ENCODE measurements around the gene RAB30. TPM values are rescaled to one million over a fixed set of nuclear protein-coding genes. Genes with fewer than 3 reads are reported as not detected.

Gene RAB30
- total RNA-seq = 29.1 and 31.5 TPM in 2 replicates

- H3K27me3 Mint-ChIP-seq (ENCODE audit: low read depth) = no peaks in the 10 kb centered on the region
- H3K9me3 Mint-ChIP-seq = no peaks in the 10 kb centered on the region
- intact Hi-C loops (cut with micrococcal nuclease) = loop anchor here (1.0 to 5.0 kb wide), 13 partner anchors 8 to 213 kb away; partner anchors contain the start of gene DDIAS
- H3K4me3 Mint-ChIP-seq (ENCODE audit: low read depth) = no peak within 1 kb of the TSS
- H3K27ac Mint-ChIP-seq = no peak within 1 kb of the TSS
- peaks cover 41% of the 10 kb centered on the region for H3K4me1 Mint-ChIP-seq (ENCODE audit: low read depth)
- peak; percentile 93 for DNase-seq (ENCODE audit: low spot score)
- H3K36me3 Mint-ChIP-seq (ENCODE audit: low read depth) = peaks cover 10% of the 10 kb centered on the region
Measured at GRCh38 chr11:83071567-83072349, at the start of gene RAB30. Gene RAB30 (minus strand): TSS chr11:83071897. CDS start chr11:82997316, 74,581 bp downstream.

- Mint-ChIP-seq H3K4me1 (ENCODE audit: low read depth) (peaks cover 44% of the 10 kb centered on the region), H3K4me3 (ENCODE audit: low read depth) (no peak overlapping the region), H3K36me3 (ENCODE audit: low read depth) (no peaks in the 10 kb centered on the region), H3K9me3 (no peaks in the 10 kb centered on the region), H3K27ac (no peak overlapping the region), H3K27me3 (ENCODE audit: low read depth) (no peaks in the 10 kb centered on the region)
- no peak for DNase-seq (ENCODE audit: low spot score)
- intact Hi-C loops (cut with micrococcal nuclease) = no loop called here
Measured at GRCh38 chr11:83120327-83120726, 48.6 kb upstream of the RAB30 start.

GRCh38 chr11:83119216-83119615 lies 47.5 kb upstream of the RAB30 start:
- no peaks in the 10 kb centered on the region for H3K27me3 Mint-ChIP-seq (ENCODE audit: low read depth)
- intact Hi-C loops (cut with micrococcal nuclease) = loop anchor here (2.0 to 5.0 kb wide), 2 partner anchors 38 to 47 kb away; partner anchors contain the start of genes PCF11 and RAB30
- H3K9me3 Mint-ChIP-seq = no peaks in the 10 kb centered on the region
- peaks cover 49% of the 10 kb centered on the region for H3K4me1 Mint-ChIP-seq (ENCODE audit: low read depth)
- no peaks in the 10 kb centered on the region for H3K36me3 Mint-ChIP-seq (ENCODE audit: low read depth)
- DNase-seq (ENCODE audit: low spot score) = no peak
- H3K4me3 Mint-ChIP-seq (ENCODE audit: low read depth) = no peak overlapping the region
- H3K27ac Mint-ChIP-seq = no peak overlapping the region

- Mint-ChIP-seq H3K27ac (no peak overlapping the region), H3K4me3 (ENCODE audit: low read depth) (no peak overlapping the region), H3K4me1 (ENCODE audit: low read depth) (peaks cover 49% of the 10 kb centered on the region), H3K27me3 (ENCODE audit: low read depth) (no peaks in the 10 kb centered on the region), H3K36me3 (ENCODE audit: low read depth) (no peaks in the 10 kb centered on the region), H3K9me3 (no peaks in the 10 kb centered on the region)
- intact Hi-C loops (cut with micrococcal nuclease) = loop anchor here (2.0 to 5.0 kb wide), 2 partner anchors 38 to 47 kb away; partner anchors contain the start of genes PCF11 and RAB30
- no peak for DNase-seq (ENCODE audit: low spot score)
Measured at GRCh38 chr11:83118814-83119213, 47.1 kb upstream of the RAB30 start.

GRCh38 chr11:83116015-83116641 lies 44.4 kb upstream of the RAB30 start:
- Mint-ChIP-seq H3K27ac (no peak overlapping the region), H3K4me1 (ENCODE audit: low read depth) (peaks cover 35% of the 10 kb centered on the region), H3K27me3 (ENCODE audit: low read depth) (no peaks in the 10 kb centered on the region), H3K36me3 (ENCODE audit: low read depth) (no peaks in the 10 kb centered on the region), H3K9me3 (no peaks in the 10 kb centered on the region), H3K4me3 (ENCODE audit: low read depth) (peak overlapping the region; percentile 45)
- intact Hi-C loops (cut with micrococcal nuclease) = loop anchor here (5.0 kb wide), 1 partner anchor 44 kb away; the partner anchor contains the start of gene RAB30
- no peak for DNase-seq (ENCODE audit: low spot score)

- DNase-seq (ENCODE audit: low spot score) = no peak
- Mint-ChIP-seq H3K27ac (no peak overlapping the region), H3K4me3 (ENCODE audit: low read depth) (no peak overlapping the region), H3K9me3 (no peaks in the 10 kb centered on the region), H3K27me3 (ENCODE audit: low read depth) (no peaks in the 10 kb centered on the region), H3K36me3 (ENCODE audit: low read depth) (no peaks in the 10 kb centered on the region), H3K4me1 (ENCODE audit: low read depth) (peaks cover 35% of the 10 kb centered on the region)
- intact Hi-C loops (cut with micrococcal nuclease) = loop anchor here (5.0 kb wide), 1 partner anchor 43 kb away; the partner anchor contains the start of gene RAB30
Measured at GRCh38 chr11:83115551-83115950, 43.9 kb upstream of the RAB30 start.

- intact Hi-C loops (cut with micrococcal nuclease) = loop anchor here (5.0 kb wide), 1 partner anchor 43 kb away; the partner anchor contains the start of gene RAB30
- no peaks in the 10 kb centered on the region for H3K9me3 Mint-ChIP-seq
- H3K4me3 Mint-ChIP-seq (ENCODE audit: low read depth) = no peak overlapping the region
- H3K27me3 Mint-ChIP-seq (ENCODE audit: low read depth) = no peaks in the 10 kb centered on the region
- peaks cover 32% of the 10 kb centered on the region for H3K4me1 Mint-ChIP-seq (ENCODE audit: low read depth)
- DNase-seq (ENCODE audit: low spot score) = no peak
- H3K27ac Mint-ChIP-seq = no peak overlapping the region
- H3K36me3 Mint-ChIP-seq (ENCODE audit: low read depth) = no peaks in the 10 kb centered on the region
Measured at GRCh38 chr11:83115026-83115425, 43.3 kb upstream of the RAB30 start.

- Mint-ChIP-seq H3K4me3 (ENCODE audit: low read depth) (no peak overlapping the region), H3K27ac (no peak overlapping the region), H3K36me3 (ENCODE audit: low read depth) (no peaks in the 10 kb centered on the region), H3K9me3 (no peaks in the 10 kb centered on the region), H3K4me1 (ENCODE audit: low read depth) (peaks cover 17% of the 10 kb centered on the region), H3K27me3 (ENCODE audit: low read depth) (peaks cover 1% of the 10 kb centered on the region)
- no peak for DNase-seq (ENCODE audit: low spot score)
- intact Hi-C loops (cut with micrococcal nuclease) = no loop called here
Measured at GRCh38 chr11:83112886-83113285, 41.2 kb upstream of the RAB30 start.

GRCh38 chr11:83105168-83105567 lies 33.5 kb upstream of the RAB30 start:
- intact Hi-C loops (cut with micrococcal nuclease) = no loop called here
- peaks cover 26% of the 10 kb centered on the region for H3K27me3 Mint-ChIP-seq (ENCODE audit: low read depth)
- no peaks in the 10 kb centered on the region for H3K9me3 Mint-ChIP-seq
- H3K36me3 Mint-ChIP-seq (ENCODE audit: low read depth) = no peaks in the 10 kb centered on the region
- no peak for DNase-seq (ENCODE audit: low spot score)
- H3K4me1 Mint-ChIP-seq (ENCODE audit: low read depth) = no peaks in the 10 kb centered on the region
- no peak overlapping the region for H3K27ac Mint-ChIP-seq
- no peak overlapping the region for H3K4me3 Mint-ChIP-seq (ENCODE audit: low read depth)

GRCh38 chr11:83102834-83103233 lies 31.1 kb upstream of the RAB30 start:
- H3K27ac Mint-ChIP-seq = no peak overlapping the region
- no peaks in the 10 kb centered on the region for H3K4me1 Mint-ChIP-seq (ENCODE audit: low read depth)
- intact Hi-C loops (cut with micrococcal nuclease) = no loop called here
- peaks cover 25% of the 10 kb centered on the region for H3K27me3 Mint-ChIP-seq (ENCODE audit: low read depth)
- DNase-seq (ENCODE audit: low spot score) = no peak
- H3K36me3 Mint-ChIP-seq (ENCODE audit: low read depth) = no peaks in the 10 kb centered on the region
- H3K9me3 Mint-ChIP-seq = no peaks in the 10 kb centered on the region
- no peak overlapping the region for H3K4me3 Mint-ChIP-seq (ENCODE audit: low read depth)

- Mint-ChIP-seq H3K4me1 (ENCODE audit: low read depth) (no peaks in the 10 kb centered on the region), H3K27ac (no peak overlapping the region), H3K9me3 (no peaks in the 10 kb centered on the region), H3K4me3 (ENCODE audit: low read depth) (no peak overlapping the region), H3K27me3 (ENCODE audit: low read depth) (no peaks in the 10 kb centered on the region), H3K36me3 (ENCODE audit: low read depth) (no peaks in the 10 kb centered on the region)
- no peak for DNase-seq (ENCODE audit: low spot score)
- intact Hi-C loops (cut with micrococcal nuclease) = no loop called here
Measured at GRCh38 chr11:83097429-83098075, 25.9 kb upstream of the RAB30 start.

GRCh38 chr11:83093634-83094033 lies 21.9 kb upstream of the RAB30 start:
- Mint-ChIP-seq H3K27me3 (ENCODE audit: low read depth) (no peaks in the 10 kb centered on the region), H3K36me3 (ENCODE audit: low read depth) (no peaks in the 10 kb centered on the region), H3K9me3 (no peaks in the 10 kb centered on the region), H3K4me1 (ENCODE audit: low read depth) (peaks cover 2% of the 10 kb centered on the region), H3K4me3 (ENCODE audit: low read depth) (no peak overlapping the region), H3K27ac (no peak overlapping the region)
- DNase-seq (ENCODE audit: low spot score) = no peak
- intact Hi-C loops (cut with micrococcal nuclease) = no loop called here

Measured in activated T-helper 2 cell treated with anti-CD3 and anti-CD28 coated beads, Interferon-gamma antibody, Interleukin-2, Interleukin-4, amounts not matched to agents 10 μg/mL and 5 μg/mL and 100 μg/mL, durations not matched to agents 14 hours and 24 hours and 36 hours (primary cell).